K562 (cell line): ENCODE results near the gene TTN. TPM values are rescaled to one million over a fixed set of nuclear protein-coding genes. Genes with fewer than 3 reads are reported as not detected.

Source experiments
- CHCHD3 ChIP-seq: fragments of 250-450 bp; sonication (Bioruptor Pico); IDR thresholded peaks from 2 replicates; pipeline ENCODE4 v2.1.2; 2022; ENCODE audit warnings: mild to moderate bottlenecking
- CUX1 ChIP-seq: fragments of 200-800 bp; sonication (Bioruptor generic); IDR thresholded peaks from 2 replicates; pipeline ENCODE4 v1.6.1; 2016; ENCODE audit warnings: missing genetic modification characterization, missing compliant biosample characterization
- EHMT2 ChIP-seq: fragments of 450-650 bp; IDR thresholded peaks from 2 replicates; pipeline ENCODE4 v1.6.1; 2018; ENCODE audit warnings: antibody characterized with exemption
- EP400 ChIP-seq: fragments of 450-650 bp; IDR thresholded peaks from 2 replicates; pipeline ENCODE4 v1.6.1; 2017; ENCODE audit warnings: antibody characterized with exemption, mild to moderate bottlenecking, moderate library complexity
- GABPA ChIP-seq: fragments of 200-800 bp; sonication (Bioruptor generic); conservative IDR thresholded peaks from 2 replicates; pipeline ENCODE4 v1.6.1; 2016; ENCODE audit warnings: low read depth, missing genetic modification characterization, missing compliant biosample characterization
- PATZ1 ChIP-seq: fragments of 250-450 bp; sonication (Bioruptor Pico); IDR thresholded peaks from 2 replicates; pipeline ENCODE4 v1.5.0; 2020; ENCODE audit warnings: mild to moderate bottlenecking, borderline replicate concordance
- PHF8 ChIP-seq: fragments of 200-600 bp; sonication (generic); IDR thresholded peaks from 2 replicates; pipeline ENCODE4 v1.6.1; 2012; ENCODE audit warnings: mixed run types, mild to moderate bottlenecking, inconsistent platforms, low read length, moderate library complexity, borderline replicate concordance
- PTRF ChIP-seq: fragments of 450-650 bp; IDR thresholded peaks from 2 replicates; pipeline ENCODE4 v1.6.1; 2016; ENCODE audit warnings: mild to moderate bottlenecking, missing genetic modification characterization, missing compliant biosample characterization
- RBFOX2 ChIP-seq: fragments of 200-400 bp; formaldehyde crosslinking; IDR thresholded peaks from 2 replicates; pipeline ENCODE4 v1.6.1; 2017; ENCODE audit warnings: low read depth, mild to moderate bottlenecking, low read length, moderate library complexity
- TEAD2 ChIP-seq: fragments of 450-650 bp; IDR thresholded peaks from 2 replicates; pipeline ENCODE4 v1.6.1; 2016; ENCODE audit warnings: missing genetic modification characterization, control low read depth, missing compliant biosample characterization
- TRIM28 ChIP-seq: fragments of 450-650 bp; IDR thresholded peaks from 2 replicates; pipeline ENCODE4 v1.6.1; 2017
- XRCC3 ChIP-seq: fragments of 450-650 bp; IDR thresholded peaks from 2 replicates; pipeline ENCODE4 v1.6.1; 2017; ENCODE audit warnings: mild to moderate bottlenecking, moderate library complexity
- ZBTB12 ChIP-seq: fragments of 250-450 bp; sonication (Bioruptor Pico); IDR thresholded peaks from 2 replicates; pipeline ENCODE4 v1.4.0; 2020
- ZHX1 ChIP-seq: fragments of 150-350 bp; conservative IDR thresholded peaks from 2 replicates; pipeline ENCODE4 v1.6.1; 2014; ENCODE audit warnings: low read length
- ZNF431 ChIP-seq: sonication (generic); formaldehyde crosslinking; IDR thresholded peaks from 2 replicates; pipeline ENCODE4 v1.8.0; 2022; ENCODE audit warnings: mild to moderate bottlenecking, missing genetic modification reagents
- polyA plus RNA-seq, 8 experiments: library from polyadenylated mRNA; depleted of rRNA in 4 of 8; stranded (reverse) in 5 of 8; unstranded in 3 of 8; fragments of >200 nt; fragmentation: Nextera tagmentation in 2 of 8; fragmentation: Illumina TruSeq in 1 of 8; extraction: Ambion mirVana in 2 of 8; extraction: Trizol in 1 of 8; gene quantifications; 2 replicates each; pipeline versions ENCODE4 v1.2.1 to v1.2.3, GENCODE V29; 2011 to 2014; ENCODE audit warnings: inconsistent platforms in 1 of 8, missing spikeins in 1 of 8
- total RNA-seq, 7 experiments: library from RNA; depleted of rRNA in 6 of 7; stranded (reverse); fragments of >200 nt in 6 of 7; fragmentation: Illumina TruSeq in 2 of 7; extraction: Trizol in 2 of 7; gene quantifications; 2 replicates each; pipeline versions ENCODE4 v1.2.1 to v1.2.3, GENCODE V29; 2011 to 2021; ENCODE audit warnings: low replicate concordance in 1 of 7

TTN gene
- total and polyA plus RNA-seq, 9 of the 15 experiments (the other 6 are each of a cell fraction or from before 2014, with no cell fraction given), result under 0.01 to 0.20 (median 0.04) TPM; not detected in 1

- TF ChIP-seq PTRF (tag) (no peak), ZBTB12 (CRISPR knock-in tag) (peak; percentile 58), CUX1 (no peak), EHMT2 (no peak), TEAD2 (tag) (no peak), PHF8 (peak; percentile 89; the same call in 1 of the 2 replicates), XRCC3 (no peak), EP400 (peak; percentile 48), PATZ1 (no peak), ZNF431 (no peak), GABPA (tag) (peak; percentile 90), ZHX1 (no peak), TRIM28 (no peak), RBFOX2 (peak; percentile 94), CHCHD3 (CRISPR knock-in tag) (0 out of 2 replicates have a peak, but pooled peaks have one; percentile 49)
Measured at GRCh38 chr2:178480227-178481181, 326.7 kb downstream of the TTN start, which contains the start of gene PLEKHA3 (continued).
